Thoracic aorta (tissue), 2 donors: ENCODE data around the gene UTS2R. TPM values are rescaled to one million over a fixed set of nuclear protein-coding genes. Genes with fewer than 3 reads are reported as not detected.

Experiments
- ATAC-seq: fragments of 150-250 bp; one replicate; pipeline ENCODE4 v1.8.0; 2017; ENCODE audit warnings: low read depth; ENCODE audit not compliant: insufficient number of reproducible peaks, low FRiP score
- DNase-seq: peaks from one replicate; pipeline ENCODE4 v3.0.0-alpha.2; 2020; ENCODE audit warnings: low spot score
- H3K27ac ChIP-seq, 2 donors: fragments of 200-600 bp; sonication (generic); 1 replicate in 1 of 2; 2 replicates in 1 of 2; pipeline ENCODE4 v1.5.1; 2016; ENCODE audit warnings: mild to moderate bottlenecking in 2 of 2, moderate library complexity in 2 of 2
- H3K27me3 ChIP-seq: fragments of 200-600 bp; sonication (generic); replicated peaks from 2 replicates; pipeline ENCODE4 v1.6.0; 2016; ENCODE audit warnings: mild to moderate bottlenecking; ENCODE audit not compliant: insufficient read depth
- H3K36me3 ChIP-seq: fragments of 200-600 bp; sonication (generic); one replicate; pipeline ENCODE4 v1.5.1; 2016
- H3K4me1 ChIP-seq, 2 donors: fragments of 200-600 bp; sonication (generic); 1 replicate in 1 of 2; 2 replicates in 1 of 2; pipeline versions ENCODE4 v1.5.1 to v1.6.0; 2016; ENCODE audit warnings: low read depth in 2 of 2, mild to moderate bottlenecking in 1 of 2; ENCODE audit not compliant: control insufficient read depth in 1 of 2
- H3K4me3 ChIP-seq: fragments of 200-600 bp; sonication (generic); 2 replicates; pipeline ENCODE4 v1.5.1; 2016; ENCODE audit warnings: mild to moderate bottlenecking
- H3K9me3 ChIP-seq: fragments of 200-600 bp; sonication (generic); 2 replicates; pipeline ENCODE4 v1.5.1; 2016
- total RNA-seq, 2 donors: library from RNA; depleted of rRNA; stranded (reverse); fragments of >200 nt; gene quantifications; one replicate each; pipeline versions ENCODE4 v1.1.0 to v1.2.3, GENCODE V29; 2016
- TF ChIP-seq, protein P1 (sequence below): fragments of 200-600 bp; sonication (generic); IDR thresholded peaks from one replicate; pipeline ENCODE4 v1.5.1; 2019; ENCODE audit warnings: antibody characterized with exemption

The UTS2R gene
- total RNA-seq, 2 donors from 2014 or later = 0.27 TPM; not detected in 1

DNA sequence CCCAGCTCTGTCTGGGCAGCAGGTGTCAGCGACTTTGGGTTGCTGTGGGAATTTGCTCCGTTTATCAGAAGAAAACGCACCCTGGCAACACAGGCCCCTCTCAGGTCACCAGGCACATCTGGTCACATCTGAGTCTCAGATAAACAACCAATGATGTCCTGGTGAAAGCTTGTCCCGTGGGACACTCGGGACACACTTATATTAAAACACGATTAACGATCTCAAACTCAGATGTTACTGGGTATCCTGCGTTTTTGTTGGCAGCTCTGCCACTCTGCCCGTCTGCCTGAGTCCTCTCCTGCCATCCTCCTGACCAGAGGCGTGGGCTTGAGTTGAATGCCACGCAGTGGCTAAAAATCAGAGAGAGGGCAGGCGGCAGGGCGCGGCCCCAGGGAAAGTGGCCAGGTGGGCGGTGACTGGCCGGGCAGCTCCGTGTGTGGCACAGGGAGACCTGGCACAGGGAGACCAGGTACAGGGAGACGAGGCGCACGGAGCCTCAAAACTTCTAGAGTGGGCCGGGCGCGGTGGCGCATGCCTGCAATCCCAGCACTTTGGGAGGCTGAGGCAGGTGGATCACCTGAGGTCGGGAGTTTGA lies 40.1 kb upstream of the UTS2R start:
- DNase-seq (no peak), ATAC-seq (no peak)
- H3K36me3 ChIP-seq = no peaks in the 10 kb centered on the region
- H3K9me3 ChIP-seq = no peaks in the 10 kb centered on the region
- TF ChIP-seq, protein P1, sequence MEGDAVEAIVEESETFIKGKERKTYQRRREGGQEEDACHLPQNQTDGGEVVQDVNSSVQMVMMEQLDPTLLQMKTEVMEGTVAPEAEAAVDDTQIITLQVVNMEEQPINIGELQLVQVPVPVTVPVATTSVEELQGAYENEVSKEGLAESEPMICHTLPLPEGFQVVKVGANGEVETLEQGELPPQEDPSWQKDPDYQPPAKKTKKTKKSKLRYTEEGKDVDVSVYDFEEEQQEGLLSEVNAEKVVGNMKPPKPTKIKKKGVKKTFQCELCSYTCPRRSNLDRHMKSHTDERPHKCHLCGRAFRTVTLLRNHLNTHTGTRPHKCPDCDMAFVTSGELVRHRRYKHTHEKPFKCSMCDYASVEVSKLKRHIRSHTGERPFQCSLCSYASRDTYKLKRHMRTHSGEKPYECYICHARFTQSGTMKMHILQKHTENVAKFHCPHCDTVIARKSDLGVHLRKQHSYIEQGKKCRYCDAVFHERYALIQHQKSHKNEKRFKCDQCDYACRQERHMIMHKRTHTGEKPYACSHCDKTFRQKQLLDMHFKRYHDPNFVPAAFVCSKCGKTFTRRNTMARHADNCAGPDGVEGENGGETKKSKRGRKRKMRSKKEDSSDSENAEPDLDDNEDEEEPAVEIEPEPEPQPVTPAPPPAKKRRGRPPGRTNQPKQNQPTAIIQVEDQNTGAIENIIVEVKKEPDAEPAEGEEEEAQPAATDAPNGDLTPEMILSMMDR = no peak
- H3K4me3 ChIP-seq = no peak overlapping the region
- H3K27ac ChIP-seq = no peak overlapping the region
- no peaks in the 10 kb centered on the region for H3K27me3 ChIP-seq
- peaks cover 24 to 38% of the 10 kb centered on the region in 2 donors for H3K4me1 ChIP-seq

DNA sequence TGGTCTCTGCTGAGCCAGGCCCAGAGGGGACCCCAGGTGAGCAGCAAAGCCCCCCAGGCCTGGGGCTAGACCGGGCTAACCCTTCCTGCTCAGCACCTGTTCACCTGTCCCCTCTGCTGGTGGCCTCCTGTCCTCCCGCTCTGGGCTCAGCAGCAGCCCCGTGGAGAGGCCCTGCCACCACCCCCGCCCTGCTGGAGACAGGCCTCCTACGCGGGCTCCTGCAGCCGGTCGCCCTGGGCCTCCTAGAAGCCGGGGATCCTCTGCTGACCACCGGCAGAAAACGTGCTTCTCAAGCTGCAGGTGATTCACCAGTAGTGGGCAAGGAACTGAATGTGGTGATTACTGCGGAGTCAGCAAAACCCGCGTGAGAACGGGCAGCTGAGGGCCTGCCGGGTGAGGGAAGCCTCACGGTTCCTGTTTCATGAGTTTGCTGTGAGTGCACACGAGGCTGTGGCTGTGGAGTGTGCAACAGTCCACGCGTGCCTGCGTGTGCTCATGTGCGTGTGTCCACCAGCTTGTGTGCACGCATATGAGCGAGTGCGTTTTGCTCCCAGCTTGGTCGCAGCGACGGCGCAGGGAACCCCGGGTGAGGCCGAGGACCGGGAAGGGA lies 38.8 kb upstream of the UTS2R start:
- Histone ChIP-seq H3K4me3 (peak overlapping the region; percentile 83), H3K27ac (no peak overlapping the region), H3K9me3 (no peaks in the 10 kb centered on the region), H3K36me3 (no peaks in the 10 kb centered on the region), H3K4me1 (peaks cover 24 to 38% of the 10 kb centered on the region in 2 donors), H3K27me3 (no peaks in the 10 kb centered on the region)
- TF ChIP-seq, protein P1 = no peak
- DNase-seq (no peak), ATAC-seq (no peak)

DNA sequence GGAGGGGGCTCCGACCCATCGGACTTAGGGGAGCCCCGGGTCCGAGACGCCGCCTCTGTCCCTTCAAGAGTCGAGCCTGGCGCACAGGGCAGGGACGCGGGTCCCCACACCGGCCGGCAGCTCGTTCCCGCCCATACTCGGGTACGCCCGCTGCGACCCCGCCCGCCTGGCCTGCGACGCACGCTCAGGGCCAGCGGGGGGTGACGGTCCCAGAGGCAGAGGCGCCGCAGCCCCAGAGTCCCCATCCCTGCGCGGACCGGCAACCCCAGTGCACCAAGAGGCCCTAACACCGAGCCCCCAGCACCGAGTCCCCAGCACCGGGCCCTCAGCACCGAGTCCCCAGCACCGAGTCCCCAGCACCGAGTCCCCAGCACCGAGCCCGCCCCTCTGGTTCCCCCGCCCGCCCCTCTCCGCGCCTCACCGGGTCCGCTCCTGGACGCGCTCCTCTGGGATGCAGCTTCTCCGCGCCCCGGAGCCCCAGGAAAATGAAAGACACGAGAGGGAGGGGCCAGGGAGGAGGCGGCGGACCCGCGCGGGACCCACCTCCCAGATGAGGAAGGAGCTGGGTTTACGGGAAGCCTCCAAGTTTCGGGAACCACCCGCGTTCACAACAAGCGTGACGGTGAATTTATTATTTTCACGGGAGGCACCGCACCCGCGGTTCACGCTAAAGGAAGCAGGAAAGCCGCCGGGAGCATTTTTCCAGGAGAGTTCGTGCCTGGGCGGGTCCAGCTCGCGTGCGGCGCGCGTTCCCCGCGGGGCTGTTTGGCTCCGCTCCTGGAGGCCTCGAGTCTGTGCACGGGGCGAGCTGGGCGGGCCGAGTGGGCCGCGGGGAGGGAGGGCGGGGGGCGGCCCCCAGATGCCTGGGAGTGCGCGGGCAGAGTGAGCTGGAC lies 38.0 kb upstream of the UTS2R start, which contains the start of gene SECTM1:
TSS of gene SECTM1 (minus strand) at position 488 of the 893 bp plus-strand sequence. CDS start 6,526 bp downstream, outside the sequence.
- H3K4me1 ChIP-seq = peaks cover 24 to 40% of the 10 kb centered on the region in 2 donors
- peak within 1 kb of the TSS; percentile 83 for H3K4me3 ChIP-seq
- no peak within 1 kb of the TSS for H3K27ac ChIP-seq
- ATAC-seq (no peak), DNase-seq (no peak)
- TF ChIP-seq, protein P1 = no peak
- H3K27me3 ChIP-seq = no peaks in the 10 kb centered on the region
- H3K36me3 ChIP-seq = no peaks in the 10 kb centered on the region
- no peaks in the 10 kb centered on the region for H3K9me3 ChIP-seq

DNA sequence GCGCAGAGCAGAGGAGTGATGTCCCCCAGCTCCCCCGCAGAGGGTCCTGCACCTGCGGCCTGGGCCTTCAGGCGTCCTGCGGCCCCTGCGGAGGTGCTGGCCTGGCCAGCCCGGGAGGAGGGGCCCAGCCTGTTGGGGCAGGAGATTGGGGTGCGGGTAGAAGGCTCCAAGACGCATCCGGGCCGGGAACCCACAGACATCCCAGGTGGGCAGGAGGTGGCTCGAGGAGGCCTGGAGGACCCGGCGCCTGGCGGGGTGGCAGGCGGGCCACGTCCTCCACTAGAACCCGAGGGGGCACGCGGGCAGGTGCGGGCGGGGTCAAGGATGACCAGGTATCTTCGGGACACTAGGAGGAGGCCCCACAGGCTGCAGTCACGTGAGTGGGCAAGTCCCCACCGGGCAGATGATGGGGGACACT lies 37.4 kb upstream of the UTS2R start:
- Histone ChIP-seq H3K36me3 (no peaks in the 10 kb centered on the region), H3K9me3 (no peaks in the 10 kb centered on the region), H3K27ac (no peak overlapping the region), H3K27me3 (no peaks in the 10 kb centered on the region), H3K4me1 (peaks cover 27 to 46% of the 10 kb centered on the region in 2 donors), H3K4me3 (peak overlapping the region; percentile 83)
- ATAC-seq (no peak), DNase-seq (no peak)
- TF ChIP-seq, protein P1 = no peak
